Left hindlimb (tissue), 1 donor: ENCODE measurements around the gene CPLX1.
"Not testable (repeated sequence)": the region's sequence is repeated elsewhere in the genome, so short reads cannot be mapped to it uniquely, and the experiment has no call there.

ENCODE experiments used
- DNase-seq: peaks from one replicate; pipeline ENCODE4 v3.0.0-alpha.2; 2018

Gene CPLX1

DNA sequence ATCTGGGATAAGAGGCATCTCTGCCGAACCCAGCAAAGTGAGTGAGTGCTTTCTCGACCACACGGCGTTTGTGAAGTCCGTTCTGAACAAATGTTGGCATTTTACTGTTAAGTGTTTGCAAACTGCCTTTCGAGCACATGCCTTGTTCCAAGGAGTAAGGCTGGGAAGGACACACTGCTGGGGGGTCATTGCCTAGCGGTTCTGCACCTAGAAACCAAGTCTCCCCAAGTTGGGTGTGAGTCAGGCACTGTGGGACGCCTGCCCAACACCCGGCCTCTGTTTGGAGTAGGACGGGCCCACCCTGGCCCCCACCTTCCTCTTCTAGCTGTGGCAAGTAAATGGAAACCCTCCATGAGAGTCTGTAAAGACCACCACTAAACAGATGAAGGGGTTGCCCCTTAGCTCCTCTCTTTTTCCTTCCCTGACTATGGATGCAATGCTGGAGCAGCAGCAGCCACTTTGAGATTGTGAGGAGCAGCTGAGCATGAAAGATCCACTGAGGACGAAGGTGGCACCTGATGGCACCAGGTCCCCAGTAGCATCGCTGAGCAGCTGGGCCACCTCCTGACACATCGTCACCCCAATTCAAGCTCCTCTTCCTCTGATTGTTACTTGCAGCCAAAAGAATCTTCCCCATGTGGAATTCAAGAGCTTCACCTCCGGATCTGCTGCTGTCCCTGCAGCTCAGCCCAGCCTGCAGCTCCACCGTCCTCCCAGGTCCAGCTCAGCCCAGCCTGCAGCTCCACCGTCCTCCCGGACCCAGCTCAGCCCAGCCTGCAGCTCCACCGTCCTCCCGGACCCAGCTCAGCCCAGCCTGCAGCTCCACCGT is 6.3 kb downstream of the CPLX1 start:
- no peak for DNase-seq

GRCh38 chr4:818106-818921 is 7.6 kb downstream of the CPLX1 start:
- DNase-seq = no peak

GRCh38 chr4:815464-816146 is 10.3 kb downstream of the CPLX1 start:
- no peak for DNase-seq

GRCh38 chr4:814312-814850 is 11.5 kb downstream of the CPLX1 start:
- DNase-seq = no peak

GRCh38 chr4:813900-814299 is 12.0 kb downstream of the CPLX1 start:
- DNase-seq = no peak

GRCh38 chr4:808860-809570 is 16.9 kb downstream of the CPLX1 start:
- DNase-seq = no peak

GRCh38 chr4:807792-808191 is 18.1 kb downstream of the CPLX1 start:
- no peak for DNase-seq

GRCh38 chr4:806979-807378 is 18.9 kb downstream of the CPLX1 start:
- not testable (repeated sequence) for DNase-seq

DNA sequence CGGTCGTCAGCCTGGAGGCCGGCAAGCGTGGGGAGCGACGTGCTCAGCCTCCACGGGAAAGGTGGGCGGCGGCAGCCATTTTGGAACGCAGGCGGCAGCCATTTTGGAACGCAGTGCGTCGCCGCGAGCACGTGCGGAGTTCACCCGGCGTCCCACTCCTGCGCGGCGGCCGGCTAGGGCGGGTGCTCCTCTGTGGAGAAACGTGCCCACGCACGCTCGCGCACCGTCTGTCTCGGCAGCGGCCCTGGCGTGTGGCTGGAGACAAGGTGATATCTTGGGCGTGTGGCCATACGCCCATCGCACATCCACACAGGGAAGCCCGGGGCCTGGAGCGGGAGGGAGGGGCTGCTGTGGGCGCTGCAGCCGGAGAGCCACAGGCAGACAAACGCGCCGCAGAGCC is 21.1 kb downstream of the CPLX1 start:
- no peak for DNase-seq

GRCh38 chr4:803884-804283 is 22.0 kb downstream of the CPLX1 start:
- DNase-seq = no peak

DNA sequence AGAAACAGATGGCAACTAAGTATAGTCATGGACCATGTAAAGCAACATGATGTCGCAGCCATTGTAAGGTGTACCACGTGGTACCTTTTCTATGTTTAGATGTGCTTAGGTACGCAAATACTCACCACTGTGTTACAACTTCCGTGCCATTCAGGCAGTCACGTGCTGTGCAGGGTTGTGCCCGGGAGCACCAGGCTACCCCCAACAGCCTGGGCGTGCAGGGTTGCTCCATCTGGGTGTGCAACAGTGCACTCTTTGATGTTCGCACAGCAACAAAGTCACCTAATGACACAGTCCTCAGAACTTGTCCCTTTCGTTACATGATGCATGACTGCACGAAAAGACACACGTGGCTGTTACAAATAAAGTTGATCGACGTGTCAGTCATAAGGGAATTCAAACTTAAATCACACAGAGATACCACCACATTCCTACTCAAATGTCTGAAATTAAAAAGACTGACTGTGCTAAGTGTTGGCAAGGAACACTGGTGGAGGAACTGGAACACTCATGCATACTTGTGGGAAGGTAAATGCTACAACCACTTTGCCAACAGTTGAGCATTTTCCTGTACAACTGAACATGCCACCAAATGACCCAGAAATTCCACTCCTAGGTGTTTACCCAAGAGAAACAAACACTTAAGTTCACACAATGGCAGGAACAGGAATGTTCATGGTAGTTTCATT is 24.3 kb downstream of the CPLX1 start:
- DNase-seq = no peak

GRCh38 chr4:797066-797465 is 28.9 kb downstream of the CPLX1 start:
- DNase-seq = no peak

DNA sequence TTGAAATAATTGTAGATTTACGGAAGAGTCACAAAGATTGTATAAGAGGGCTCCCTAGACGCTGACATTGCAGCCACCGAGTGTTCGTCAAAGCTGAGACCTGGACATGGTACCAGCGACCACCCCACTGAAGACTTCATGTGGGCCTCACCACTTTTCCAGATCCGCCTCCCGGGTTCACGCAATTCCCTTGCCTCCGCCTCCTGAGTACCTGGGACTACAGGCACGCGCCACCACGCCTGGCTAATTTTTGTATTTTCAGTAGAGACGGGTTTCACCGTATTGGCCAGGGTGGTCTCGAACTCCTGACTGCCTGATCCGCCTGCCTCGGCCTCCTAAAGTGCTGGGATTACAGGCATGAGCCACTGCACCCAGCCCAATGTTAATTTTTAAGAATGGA is 29.7 kb downstream of the CPLX1 start:
- DNase-seq = no peak

- no peak for DNase-seq
These were observed 30.2 kb downstream of the CPLX1 start for GRCh38 chr4:795726-796119.

GRCh38 chr4:794900-795725 is 30.8 kb downstream of the CPLX1 start:
- no peak for DNase-seq

DNA sequence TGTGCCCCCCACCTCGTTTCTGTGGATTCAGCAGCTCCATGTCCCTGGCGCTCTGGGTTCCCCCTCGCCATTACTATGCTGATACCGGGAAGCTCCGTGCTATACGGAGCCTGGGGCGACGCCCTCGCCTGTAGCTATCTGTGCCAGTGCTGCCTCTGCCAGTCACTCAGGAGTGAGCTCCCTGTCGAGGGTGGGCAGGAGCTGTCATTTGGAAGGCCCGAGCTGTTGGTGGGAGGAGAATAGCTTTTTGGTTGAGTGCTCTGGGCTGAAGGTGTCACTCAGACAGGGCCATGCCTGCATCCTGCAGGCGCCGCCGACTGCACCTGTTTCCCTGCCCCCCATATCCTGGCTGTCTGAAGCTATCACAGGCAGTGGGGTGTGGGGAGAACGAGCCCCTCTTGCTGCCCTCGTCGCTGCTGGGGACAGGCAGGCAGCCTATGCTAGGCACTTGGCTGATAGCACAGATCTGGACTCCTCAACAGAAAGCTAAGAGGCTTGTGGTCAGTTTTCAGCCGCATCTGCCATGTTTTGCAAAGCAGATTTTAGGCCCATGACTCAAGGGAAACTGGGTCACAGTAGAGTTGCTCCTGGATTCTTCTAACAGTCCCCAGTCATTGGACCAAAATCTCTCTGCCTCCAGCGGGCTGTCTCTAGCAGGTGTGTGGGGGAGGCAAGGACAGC is 31.8 kb downstream of the CPLX1 start:
- no peak for DNase-seq

DNA sequence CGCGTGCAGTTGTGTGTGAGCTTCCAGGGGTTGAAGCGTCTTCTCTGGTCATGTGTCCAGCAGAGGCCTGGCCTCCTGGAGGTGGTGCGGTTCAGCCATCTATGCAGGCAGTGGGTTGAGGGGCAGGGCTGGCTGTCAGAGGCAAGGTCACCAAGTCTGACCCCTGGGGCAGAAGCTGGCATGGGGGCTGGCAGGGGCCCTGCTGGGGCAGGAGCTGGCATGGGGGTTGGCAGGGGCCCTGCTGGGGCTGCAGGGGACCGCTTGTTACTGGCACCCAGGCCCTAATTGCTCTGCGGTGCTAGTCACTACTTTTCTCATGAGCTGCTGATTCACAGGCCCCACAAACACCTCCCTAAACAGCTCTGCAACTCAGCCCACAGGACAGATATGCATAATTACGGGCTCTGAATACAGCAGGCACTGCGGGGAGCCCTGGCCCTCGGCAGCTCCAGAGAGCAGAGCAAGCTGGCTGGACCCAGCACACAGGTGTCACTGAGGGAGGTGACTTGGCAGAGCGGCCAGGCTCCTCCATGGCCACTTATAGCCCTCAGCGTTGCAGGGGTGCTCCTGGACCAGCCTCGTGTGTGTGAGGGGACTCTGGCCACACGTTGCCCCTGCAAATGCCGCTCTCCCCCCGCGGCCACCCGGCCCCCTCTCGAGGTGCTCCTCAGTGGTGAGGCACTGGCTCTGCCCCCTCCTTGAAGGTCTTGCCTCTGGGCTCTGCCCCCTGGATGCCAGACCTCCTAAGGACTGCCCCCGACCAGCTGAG is 32.7 kb downstream of the CPLX1 start:
- DNase-seq = no peak

DNA sequence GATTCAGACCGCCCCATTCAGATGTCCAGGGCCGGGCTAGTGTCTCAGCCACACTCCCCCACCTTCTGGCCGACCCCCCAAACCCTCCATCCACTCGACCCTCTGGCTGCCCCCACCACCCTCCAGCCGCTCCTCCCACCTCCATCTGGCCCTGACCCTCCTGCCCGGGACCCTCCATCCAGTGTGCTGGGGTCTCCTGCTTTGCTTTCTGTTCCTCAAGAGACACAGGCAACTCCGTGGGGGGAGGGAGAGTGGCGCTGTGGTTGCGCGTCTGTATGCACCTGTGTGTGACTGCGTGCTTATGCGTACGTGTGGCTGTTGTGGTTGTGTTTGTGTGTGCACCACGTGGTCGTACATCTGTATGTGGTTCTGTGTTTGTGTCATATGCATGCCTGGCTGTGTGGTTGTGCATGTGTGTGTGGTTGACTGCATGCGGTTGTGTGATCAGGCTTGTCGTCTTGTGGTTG is 33.3 kb downstream of the CPLX1 start:
- DNase-seq = no peak

DNA sequence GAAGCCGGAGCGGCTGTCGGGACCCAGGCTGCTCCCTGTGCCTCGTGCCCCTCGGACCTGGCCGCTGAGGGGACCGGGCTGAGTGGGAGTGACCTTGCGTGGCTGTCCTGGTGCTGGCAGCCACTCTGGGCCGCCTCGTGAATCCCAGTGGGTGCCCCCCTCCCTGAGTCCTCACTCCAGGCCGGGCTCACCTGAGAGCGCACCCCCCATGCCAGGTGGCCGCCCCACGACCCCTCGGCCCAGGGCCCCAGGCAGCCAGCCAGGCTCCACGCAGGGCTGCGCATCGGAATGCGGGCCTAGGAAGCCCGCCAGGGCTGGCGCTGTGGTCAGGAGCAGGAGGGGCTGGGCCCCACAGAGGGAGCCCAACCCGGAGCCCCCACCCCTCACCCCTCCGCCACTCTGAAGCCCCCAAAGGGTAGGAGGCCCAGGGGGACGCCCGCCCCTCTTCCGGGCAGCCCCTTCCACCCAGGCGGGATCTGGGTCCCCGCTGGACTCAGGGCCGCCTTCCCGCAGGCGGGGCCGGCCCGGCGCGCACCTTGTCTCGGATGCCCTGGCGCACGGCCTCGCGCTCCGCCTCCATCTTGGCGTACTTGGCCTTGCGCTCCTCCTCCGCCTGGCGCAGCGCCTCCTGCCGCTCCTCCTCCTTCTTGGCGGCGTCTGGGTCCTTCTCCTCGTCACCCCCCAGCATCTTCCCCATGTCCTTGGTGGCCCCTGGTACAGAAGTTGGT is 33.9 kb downstream of the CPLX1 start:
- DNase-seq = no peak
